SU-DHL-6 (cell line): Measurements from ENCODE around the gene HS6ST2.
"Not testable (repeated sequence)": the region's sequence is repeated elsewhere in the genome, so short reads cannot be mapped to it uniquely, and the experiment has no call there.

ENCODE experiments used
- EZH2phosphoT487 ChIP-seq: fragments of 200-600 bp; sonication (generic), shearing (Covaris generic); conservative IDR thresholded peaks from 2 replicates; pipeline ENCODE4 v1.6.1; 2018; ENCODE audit warnings: mild to moderate bottlenecking, antibody characterized with exemption, low read length, moderate library complexity, mixed read lengths
- TF ChIP-seq, protein P1 (sequence below): fragments of 200-600 bp; sonication (generic); IDR thresholded peaks from one replicate; pipeline ENCODE4 v1.5.1; 2017; ENCODE audit warnings: antibody characterized with exemption, mild to moderate bottlenecking, low read length, moderate library complexity; ENCODE audit not compliant: insufficient read depth, poor library complexity, severe bottlenecking

DNA sequence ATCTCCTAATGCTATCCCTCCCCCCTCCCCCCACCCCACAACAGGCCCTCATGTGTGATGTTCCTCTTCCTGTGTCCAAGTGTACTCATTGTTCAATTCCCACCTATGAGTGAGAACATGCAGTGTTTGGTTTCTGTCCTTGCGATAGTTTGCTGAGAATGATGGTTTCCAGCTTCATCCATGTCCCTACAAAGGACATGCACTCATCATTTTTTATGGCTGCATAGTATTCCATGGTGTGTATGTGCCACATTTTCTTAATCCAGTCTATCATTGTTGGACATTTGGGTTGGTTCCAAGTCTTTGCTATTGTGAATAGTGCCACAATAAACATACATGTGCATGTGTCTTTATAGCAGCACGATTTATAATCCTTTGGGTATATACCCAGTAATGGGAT, 77.7 kb downstream of the HS6ST2 start:
- TF ChIP-seq, protein P1, sequence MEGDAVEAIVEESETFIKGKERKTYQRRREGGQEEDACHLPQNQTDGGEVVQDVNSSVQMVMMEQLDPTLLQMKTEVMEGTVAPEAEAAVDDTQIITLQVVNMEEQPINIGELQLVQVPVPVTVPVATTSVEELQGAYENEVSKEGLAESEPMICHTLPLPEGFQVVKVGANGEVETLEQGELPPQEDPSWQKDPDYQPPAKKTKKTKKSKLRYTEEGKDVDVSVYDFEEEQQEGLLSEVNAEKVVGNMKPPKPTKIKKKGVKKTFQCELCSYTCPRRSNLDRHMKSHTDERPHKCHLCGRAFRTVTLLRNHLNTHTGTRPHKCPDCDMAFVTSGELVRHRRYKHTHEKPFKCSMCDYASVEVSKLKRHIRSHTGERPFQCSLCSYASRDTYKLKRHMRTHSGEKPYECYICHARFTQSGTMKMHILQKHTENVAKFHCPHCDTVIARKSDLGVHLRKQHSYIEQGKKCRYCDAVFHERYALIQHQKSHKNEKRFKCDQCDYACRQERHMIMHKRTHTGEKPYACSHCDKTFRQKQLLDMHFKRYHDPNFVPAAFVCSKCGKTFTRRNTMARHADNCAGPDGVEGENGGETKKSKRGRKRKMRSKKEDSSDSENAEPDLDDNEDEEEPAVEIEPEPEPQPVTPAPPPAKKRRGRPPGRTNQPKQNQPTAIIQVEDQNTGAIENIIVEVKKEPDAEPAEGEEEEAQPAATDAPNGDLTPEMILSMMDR = not testable (repeated sequence)
- not testable (repeated sequence) for TF ChIP-seq EZH2phosphoT487
